Astrocyte of the spinal cord (primary cell): ENCODE measurements around the gene RBP3.

Source experiments
- DNase-seq: peaks from one replicate; pipeline ENCODE4 v3.0.0; 2011; ENCODE audit warnings: low read depth, low spot score
- H3K4me3 ChIP-seq: 2 replicates; pipeline ENCODE4 v1.5.1; 2011; ENCODE audit warnings: low read depth, mild to moderate bottlenecking, low read length, moderate library complexity
- in situ Hi-C: cut with HindIII; loops from 2 replicates; pipeline ENCODE4 v1.10.0; 2017; ENCODE audit warnings: low sequenced_read_pairs
- TF ChIP-seq, protein P1 (sequence below): IDR thresholded peaks from 2 replicates; pipeline ENCODE4 v1.5.1; 2012; ENCODE audit warnings: low read depth, mild to moderate bottlenecking, low read length, inconsistent platforms

Gene RBP3

GRCh38 chr10:47348138-47348651 is at the start of gene RBP3:
Gene RBP3 (plus strand): TSS chr10:47348363. CDS start chr10:47348485, 122 bp downstream.
- no peak within 1 kb of the TSS for H3K4me3 ChIP-seq

GRCh38 chr10:47298715-47299114 is 49.4 kb upstream of the RBP3 start:
- no peak overlapping the region for H3K4me3 ChIP-seq
- no peak for DNase-seq
- TF ChIP-seq, protein P1, sequence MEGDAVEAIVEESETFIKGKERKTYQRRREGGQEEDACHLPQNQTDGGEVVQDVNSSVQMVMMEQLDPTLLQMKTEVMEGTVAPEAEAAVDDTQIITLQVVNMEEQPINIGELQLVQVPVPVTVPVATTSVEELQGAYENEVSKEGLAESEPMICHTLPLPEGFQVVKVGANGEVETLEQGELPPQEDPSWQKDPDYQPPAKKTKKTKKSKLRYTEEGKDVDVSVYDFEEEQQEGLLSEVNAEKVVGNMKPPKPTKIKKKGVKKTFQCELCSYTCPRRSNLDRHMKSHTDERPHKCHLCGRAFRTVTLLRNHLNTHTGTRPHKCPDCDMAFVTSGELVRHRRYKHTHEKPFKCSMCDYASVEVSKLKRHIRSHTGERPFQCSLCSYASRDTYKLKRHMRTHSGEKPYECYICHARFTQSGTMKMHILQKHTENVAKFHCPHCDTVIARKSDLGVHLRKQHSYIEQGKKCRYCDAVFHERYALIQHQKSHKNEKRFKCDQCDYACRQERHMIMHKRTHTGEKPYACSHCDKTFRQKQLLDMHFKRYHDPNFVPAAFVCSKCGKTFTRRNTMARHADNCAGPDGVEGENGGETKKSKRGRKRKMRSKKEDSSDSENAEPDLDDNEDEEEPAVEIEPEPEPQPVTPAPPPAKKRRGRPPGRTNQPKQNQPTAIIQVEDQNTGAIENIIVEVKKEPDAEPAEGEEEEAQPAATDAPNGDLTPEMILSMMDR, result no peak
- in situ Hi-C loops, result no loop called here

More at GRCh38 chr10:47348138-47348651, at the start of gene RBP3:
- in situ Hi-C loops, result no loop called here
- DNase-seq, result no peak
- TF ChIP-seq, protein P1, result no peak

- in situ Hi-C loops, result no loop called here
These were observed 48.3 kb upstream of the RBP3 start, which contains the start of gene GDF10 for GRCh38 chr10:47299611-47300428. Gene GDF10 (plus strand): TSS chr10:47300197. CDS start chr10:47300652, 455 bp downstream.

GRCh38 chr10:47300429-47300931 is 47.7 kb upstream of the RBP3 start:
- TF ChIP-seq, protein P1, result no peak
- in situ Hi-C loops, result no loop called here
- H3K4me3 ChIP-seq, result no peak overlapping the region
- no peak for DNase-seq

More at GRCh38 chr10:47299611-47300428, 48.3 kb upstream of the RBP3 start, which contains the start of gene GDF10:
- TF ChIP-seq, protein P1, result no peak
- H3K4me3 ChIP-seq, result no peak within 1 kb of the TSS
- DNase-seq, result no peak

GRCh38 chr10:47301833-47302232 is 46.3 kb upstream of the RBP3 start:
- TF ChIP-seq, protein P1, result no peak
- in situ Hi-C loops, result no loop called here
- H3K4me3 ChIP-seq, result no peak overlapping the region

DNA sequence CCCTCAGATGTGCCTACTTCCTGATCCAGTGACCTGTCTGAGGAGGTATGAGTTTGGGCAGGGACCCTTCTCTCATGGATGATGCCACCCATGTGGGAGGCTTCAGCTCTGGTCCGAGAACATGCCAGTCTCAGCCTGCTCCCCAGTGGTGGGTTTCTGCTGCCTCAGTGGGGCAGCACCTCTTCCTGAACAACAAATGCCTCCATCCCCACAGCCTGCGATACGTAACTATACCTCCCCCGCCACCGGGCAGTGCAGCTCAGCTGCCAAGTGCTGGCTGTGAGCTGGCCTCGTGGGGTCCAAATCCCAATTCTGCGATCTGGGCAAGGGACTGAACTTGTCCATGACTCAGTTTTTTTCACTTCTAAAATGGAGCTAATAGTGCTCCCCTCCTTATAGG is 45.1 kb upstream of the RBP3 start:
- in situ Hi-C loops, result no loop called here
- no peak overlapping the region for H3K4me3 ChIP-seq
- TF ChIP-seq, protein P1, result no peak
- no peak for DNase-seq

More at GRCh38 chr10:47301833-47302232, 46.3 kb upstream of the RBP3 start:
- DNase-seq, result no peak
